Tibial artery (tissue), 4 donors: Measurements from ENCODE around the gene TSPAN9.
A peak's percentile ranks its signal among the peaks of the same experiment; 100 is the strongest.

Source experiments
- DNase-seq, 2 donors: peaks; one replicate each; pipeline ENCODE4 v3.0.0-alpha.2; 2019
- H3K27ac ChIP-seq, 2 donors: fragments of 200-600 bp; sonication (generic) in 1 of 2; 1 replicate in 1 of 2; 2 replicates in 1 of 2; pipeline ENCODE4 v1.5.1; 2018 to 2019; ENCODE audit warnings: mild to moderate bottlenecking in 1 of 2
- H3K27me3 ChIP-seq, 2 donors: fragments of 200-600 bp; sonication (generic) in 1 of 2; one replicate each; pipeline versions ENCODE4 v1.5.1 to v1.6.0; 2016 to 2019
- H3K36me3 ChIP-seq, 3 donors: fragments of 200-600 bp; sonication (generic) in 2 of 3; one replicate each; pipeline ENCODE4 v1.5.1; 2016 to 2019; ENCODE audit warnings: mild to moderate bottlenecking in 2 of 3
- H3K4me1 ChIP-seq, 4 donors: fragments of 200-600 bp; sonication (generic) in 2 of 4; 1 replicate in 3 of 4; 2 replicates in 1 of 4; pipeline ENCODE4 v1.5.1; 2016 to 2019
- H3K4me3 ChIP-seq, 2 donors: fragments of 200-600 bp; sonication (generic) in 1 of 2; 1 replicate in 1 of 2; 2 replicates in 1 of 2; pipeline ENCODE4 v1.5.1; 2018 to 2019; ENCODE audit warnings: mild to moderate bottlenecking in 2 of 2
- H3K9me3 ChIP-seq, 3 donors: fragments of 200-600 bp; sonication (generic) in 1 of 3; one replicate each; pipeline ENCODE4 v1.5.1; 2016 to 2019
- CTCF ChIP-seq, 2 experiments: fragments of 200-600 bp in 1 of 2; fragments of 450-650 bp in 1 of 2; IDR thresholded peaks; one replicate each; pipeline ENCODE4 v1.5.1; 2017 to 2019; ENCODE audit warnings: antibody characterized with exemption in 2 of 2, mild to moderate bottlenecking in 1 of 2, moderate library complexity in 1 of 2
- intact Hi-C: fragments of 100-400 bp; cut with DNase I; formaldehyde crosslinking; loops from one replicate; pipeline ENCODE4 v1.15.0; 2023; ENCODE audit warnings: low total_unique reads

Gene TSPAN9

GRCh38 chr12:3132636-3133404 lies 55.6 kb downstream of the TSPAN9 start:
- Histone ChIP-seq H3K27me3 (no peaks in the 10 kb centered on the region), H3K9me3 (no peaks in the 10 kb centered on the region), H3K4me3 (no peak overlapping the region), H3K36me3 (no peaks in the 10 kb centered on the region), H3K27ac (peak overlapping the region; percentile 21 to 35), H3K4me1 (peaks cover 0 to 59% (median 37%) of the 10 kb centered on the region in 4 donors)
- DNase-seq = no peak
- intact Hi-C loops = loop anchor here (5.0 kb wide), 1 partner anchor 61 kb away; no protein-coding TSS in a partner anchor
- no peak for TF ChIP-seq CTCF (IDR thresholded peaks at IDR 0.05)

- Histone ChIP-seq H3K27ac (peak overlapping the region; percentile 21 to 35), H3K9me3 (no peaks in the 10 kb centered on the region), H3K4me3 (no peak overlapping the region), H3K27me3 (no peaks in the 10 kb centered on the region), H3K4me1 (peaks cover 0 to 61% (median 37%) of the 10 kb centered on the region in 4 donors), H3K36me3 (no peaks in the 10 kb centered on the region)
- TF ChIP-seq CTCF (IDR thresholded peaks at IDR 0.05) = no peak
- intact Hi-C loops = loop anchor here (5.0 kb wide), 1 partner anchor 61 kb away; no protein-coding TSS in a partner anchor
- DNase-seq = no peak
Measured at GRCh38 chr12:3133405-3133783, 56.2 kb downstream of the TSPAN9 start.

GRCh38 chr12:3134126-3134525 lies 56.9 kb downstream of the TSPAN9 start:
- intact Hi-C loops = loop anchor here (5.0 kb wide), 1 partner anchor 62 kb away; no protein-coding TSS in a partner anchor
- H3K27ac ChIP-seq = no peak overlapping the region

GRCh38 chr12:3134526-3135135 lies 57.5 kb downstream of the TSPAN9 start:
- no peak for DNase-seq
- Histone ChIP-seq H3K27ac (no peak overlapping the region), H3K27me3 (no peaks in the 10 kb centered on the region), H3K4me3 (no peak overlapping the region), H3K9me3 (no peaks in the 10 kb centered on the region), H3K4me1 (peaks cover 0 to 61% (median 36%) of the 10 kb centered on the region in 4 donors), H3K36me3 (no peaks in the 10 kb centered on the region)
- intact Hi-C loops = loop anchor here (5.0 kb wide), 1 partner anchor 62 kb away; no protein-coding TSS in a partner anchor
- TF ChIP-seq CTCF (IDR thresholded peaks at IDR 0.05) = no peak

More at GRCh38 chr12:3134126-3134525, 56.9 kb downstream of the TSPAN9 start:
- H3K36me3 ChIP-seq = no peaks in the 10 kb centered on the region
- peaks cover 0 to 61% (median 37%) of the 10 kb centered on the region in 4 donors for H3K4me1 ChIP-seq
- TF ChIP-seq CTCF (IDR thresholded peaks at IDR 0.05) = no peak
- H3K27me3 ChIP-seq = no peaks in the 10 kb centered on the region
- H3K9me3 ChIP-seq = no peaks in the 10 kb centered on the region
- no peak for DNase-seq
- no peak overlapping the region for H3K4me3 ChIP-seq

- DNase-seq = peak in 1 of 2 donors; percentile 40
- Histone ChIP-seq H3K27me3 (no peaks in the 10 kb centered on the region), H3K36me3 (no peaks in the 10 kb centered on the region), H3K27ac (no peak overlapping the region), H3K9me3 (no peaks in the 10 kb centered on the region), H3K4me3 (no peak overlapping the region), H3K4me1 (peaks cover 0 to 62% (median 31%) of the 10 kb centered on the region in 4 donors)
- intact Hi-C loops = loop anchor here (2.0 kb wide), 2 partner anchors 65 to 139 kb away; no protein-coding TSS in a partner anchor
- peak; percentile 76 to 91 for TF ChIP-seq CTCF (IDR thresholded peaks at IDR 0.05)
Measured at GRCh38 chr12:3135522-3136461, 58.6 kb downstream of the TSPAN9 start.
